ENCODE data around the gene TUT1. TPM values are rescaled to one million over a fixed set of nuclear protein-coding genes. Genes with fewer than 3 reads are reported as not detected.

Gene TUT1
- total RNA-seq, 4 donors from 2014 or later: 8.3 to 18.8 (median 14.2) TPM

DNA sequence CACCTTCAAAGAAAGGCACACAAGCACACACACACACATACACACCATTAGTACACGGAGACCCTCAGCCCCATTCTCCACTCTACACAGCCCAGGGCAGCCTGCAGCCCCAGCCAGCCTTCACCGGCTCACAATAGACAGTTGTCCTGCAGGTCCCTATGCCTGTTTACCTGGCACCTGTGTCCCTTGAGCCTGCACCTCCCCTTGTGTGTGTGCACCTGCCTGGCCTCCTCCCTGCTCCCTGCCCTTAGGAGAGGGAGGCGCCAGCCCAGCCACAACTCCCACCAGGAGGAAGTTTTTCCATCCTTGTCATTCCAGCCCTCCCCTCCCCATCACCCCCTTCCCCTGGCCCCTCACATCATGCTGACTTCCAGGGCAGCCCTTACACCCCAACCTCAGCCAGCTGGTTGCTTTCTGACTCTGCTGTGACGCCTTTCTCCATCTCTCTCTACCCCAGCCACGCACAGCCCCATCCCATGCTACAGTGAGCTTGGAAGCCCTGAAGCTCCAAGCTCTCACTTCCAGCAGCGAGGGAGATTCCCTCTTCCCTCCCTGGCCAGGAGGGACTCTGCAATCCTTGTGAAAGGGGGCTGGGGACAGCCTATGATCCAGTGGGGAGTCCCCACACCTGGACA, 49.1 kb downstream of the TUT1 start:
- no peak for DNase-seq (ENCODE audit: low spot score in 2 of 2)
- no peak for TF ChIP-seq EP300 (IDR thresholded peaks at IDR 0.05)
- no peak for TF ChIP-seq POLR2A (IDR thresholded peaks at IDR 0.05)
- no peaks in the 10 kb centered on the region for H3K36me3 ChIP-seq
- 13 to 22% methylated on average over 6 of the region's 6 CpGs for WGBS, 2 donors
- peaks cover 0 to 71% (median 55%) of the 10 kb centered on the region in 4 donors for H3K4me1 ChIP-seq
- H3K4me3 ChIP-seq: peak overlapping the region; percentile 78 to 98 (median 88)
- no peaks in the 10 kb centered on the region for H3K9me3 ChIP-seq
- H3K27ac ChIP-seq: peak overlapping the region; percentile 97 to 98 (median 98)
- H3K27me3 ChIP-seq: no peaks in the 10 kb centered on the region

DNA sequence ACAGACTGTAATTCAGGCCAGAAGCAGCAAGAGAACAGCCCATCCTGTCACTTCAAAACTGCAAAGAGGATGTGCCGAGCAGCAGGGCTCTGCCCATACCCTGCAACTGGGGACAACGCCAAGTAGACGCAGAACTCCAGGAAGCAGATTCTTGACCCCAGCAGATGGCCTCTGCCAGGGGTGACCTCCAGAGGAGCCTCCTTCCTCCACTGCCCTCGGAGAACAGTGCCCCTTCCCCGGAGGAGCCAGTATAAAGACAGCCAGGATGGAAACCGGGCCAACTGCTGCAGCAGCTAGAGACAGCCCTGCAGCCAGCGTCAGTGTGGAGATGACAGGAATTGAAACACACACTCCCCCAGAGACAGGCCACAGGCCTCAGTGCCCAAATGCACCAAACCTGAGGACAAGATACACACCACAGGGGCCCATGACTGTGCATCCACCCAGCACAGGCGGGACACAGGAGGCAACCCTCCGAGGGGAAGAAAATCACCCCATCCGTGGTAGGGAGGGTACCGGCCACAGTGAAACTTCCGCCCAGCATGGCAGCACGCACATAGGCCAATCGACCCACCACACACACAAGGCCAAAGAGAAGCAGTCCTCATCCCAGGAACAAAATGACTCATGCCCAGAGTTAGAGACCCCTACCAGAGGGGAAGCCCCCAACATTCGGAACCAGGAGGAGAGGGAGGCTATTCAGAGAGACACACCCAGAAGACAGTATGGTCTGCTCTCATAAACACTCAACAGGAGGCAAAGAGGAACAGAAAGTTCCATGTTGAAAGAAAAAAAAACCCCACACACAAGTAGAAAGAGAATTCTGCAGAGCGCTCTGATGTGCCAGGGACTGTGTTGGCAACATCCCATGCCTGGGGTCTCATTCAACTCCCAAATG, 50.3 kb downstream of the TUT1 start:
- Histone ChIP-seq H3K36me3 (peaks cover 0 to 7% (median 0%) of the 10 kb centered on the region in 3 donors), H3K27me3 (no peaks in the 10 kb centered on the region), H3K9me3 (no peaks in the 10 kb centered on the region), H3K4me3 (peak overlapping the region; percentile 78 to 98 (median 88)), H3K27ac (peak overlapping the region; percentile 97 to 98 (median 98)), H3K4me1 (peaks cover 0 to 80% (median 67%) of the 10 kb centered on the region in 4 donors)
- no peak for DNase-seq (ENCODE audit: low spot score in 2 of 2)
- TF ChIP-seq EP300 (IDR thresholded peaks at IDR 0.05) (peak in 1 of 2 donors; percentile 39), POLR2A (IDR thresholded peaks at IDR 0.05) (peak in 1 of 2 donors; percentile 11)
- TF ChIP-seq, protein P1, sequence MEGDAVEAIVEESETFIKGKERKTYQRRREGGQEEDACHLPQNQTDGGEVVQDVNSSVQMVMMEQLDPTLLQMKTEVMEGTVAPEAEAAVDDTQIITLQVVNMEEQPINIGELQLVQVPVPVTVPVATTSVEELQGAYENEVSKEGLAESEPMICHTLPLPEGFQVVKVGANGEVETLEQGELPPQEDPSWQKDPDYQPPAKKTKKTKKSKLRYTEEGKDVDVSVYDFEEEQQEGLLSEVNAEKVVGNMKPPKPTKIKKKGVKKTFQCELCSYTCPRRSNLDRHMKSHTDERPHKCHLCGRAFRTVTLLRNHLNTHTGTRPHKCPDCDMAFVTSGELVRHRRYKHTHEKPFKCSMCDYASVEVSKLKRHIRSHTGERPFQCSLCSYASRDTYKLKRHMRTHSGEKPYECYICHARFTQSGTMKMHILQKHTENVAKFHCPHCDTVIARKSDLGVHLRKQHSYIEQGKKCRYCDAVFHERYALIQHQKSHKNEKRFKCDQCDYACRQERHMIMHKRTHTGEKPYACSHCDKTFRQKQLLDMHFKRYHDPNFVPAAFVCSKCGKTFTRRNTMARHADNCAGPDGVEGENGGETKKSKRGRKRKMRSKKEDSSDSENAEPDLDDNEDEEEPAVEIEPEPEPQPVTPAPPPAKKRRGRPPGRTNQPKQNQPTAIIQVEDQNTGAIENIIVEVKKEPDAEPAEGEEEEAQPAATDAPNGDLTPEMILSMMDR (IDR thresholded peaks at IDR 0.05): no peak
- WGBS, 2 donors: 3 to 6% methylated on average over 16 of the region's 16 CpGs

DNA sequence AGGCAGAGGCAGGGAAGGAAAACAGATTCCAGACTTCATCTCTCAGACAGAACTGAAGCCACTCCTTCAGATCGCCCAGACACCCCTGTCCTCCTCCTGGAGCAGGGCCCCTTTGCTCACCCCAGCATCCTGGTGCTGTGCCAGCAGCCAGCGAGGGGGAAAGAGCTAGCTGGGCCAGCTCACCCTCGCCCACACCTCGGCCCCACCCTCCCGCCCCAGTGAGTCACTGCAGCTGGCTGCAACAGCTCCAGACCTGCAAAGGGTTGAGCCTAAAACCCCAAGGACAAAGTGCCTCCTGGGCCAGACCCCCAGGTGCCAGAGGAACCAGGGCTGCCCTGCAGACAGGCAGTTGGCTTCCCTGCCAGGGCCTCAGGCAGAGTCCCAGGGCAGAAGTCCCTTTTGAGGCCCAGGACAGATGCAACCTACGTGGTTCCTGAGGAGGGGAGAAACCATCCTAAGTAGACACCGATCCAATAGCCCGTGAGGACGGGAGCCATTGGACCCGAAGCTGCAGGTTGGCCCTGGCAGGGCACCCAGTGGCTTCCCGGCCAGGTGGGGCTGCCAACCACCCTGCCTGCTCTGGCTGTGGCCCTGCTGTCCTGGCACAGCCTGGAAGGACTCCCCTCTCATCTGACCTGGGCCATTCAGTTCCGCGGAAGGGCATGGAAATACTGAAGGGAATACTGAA, 51.9 kb downstream of the TUT1 start:
- peaks cover 7 to 24% (median 12%) of the 10 kb centered on the region in 3 donors for H3K36me3 ChIP-seq
- H3K4me3 ChIP-seq: peak overlapping the region; percentile 13 to 81 (median 54)
- H3K27ac ChIP-seq: peak overlapping the region; percentile 97 to 98 (median 98)
- WGBS, 2 donors: 10% methylated on average over 6 to 11 of the region's 13 CpGs
- H3K27me3 ChIP-seq: no peaks in the 10 kb centered on the region
- H3K4me1 ChIP-seq: peaks cover 0 to 83% (median 79%) of the 10 kb centered on the region in 4 donors
- no peak for DNase-seq (ENCODE audit: low spot score in 2 of 2)
- peak in 1 of 2 donors; percentile 6 for TF ChIP-seq EP300 (IDR thresholded peaks at IDR 0.05)
- no peak for TF ChIP-seq POLR2A (IDR thresholded peaks at IDR 0.05)
- TF ChIP-seq, protein P1 (IDR thresholded peaks at IDR 0.05): no peak
- no peaks in the 10 kb centered on the region for H3K9me3 ChIP-seq

DNA sequence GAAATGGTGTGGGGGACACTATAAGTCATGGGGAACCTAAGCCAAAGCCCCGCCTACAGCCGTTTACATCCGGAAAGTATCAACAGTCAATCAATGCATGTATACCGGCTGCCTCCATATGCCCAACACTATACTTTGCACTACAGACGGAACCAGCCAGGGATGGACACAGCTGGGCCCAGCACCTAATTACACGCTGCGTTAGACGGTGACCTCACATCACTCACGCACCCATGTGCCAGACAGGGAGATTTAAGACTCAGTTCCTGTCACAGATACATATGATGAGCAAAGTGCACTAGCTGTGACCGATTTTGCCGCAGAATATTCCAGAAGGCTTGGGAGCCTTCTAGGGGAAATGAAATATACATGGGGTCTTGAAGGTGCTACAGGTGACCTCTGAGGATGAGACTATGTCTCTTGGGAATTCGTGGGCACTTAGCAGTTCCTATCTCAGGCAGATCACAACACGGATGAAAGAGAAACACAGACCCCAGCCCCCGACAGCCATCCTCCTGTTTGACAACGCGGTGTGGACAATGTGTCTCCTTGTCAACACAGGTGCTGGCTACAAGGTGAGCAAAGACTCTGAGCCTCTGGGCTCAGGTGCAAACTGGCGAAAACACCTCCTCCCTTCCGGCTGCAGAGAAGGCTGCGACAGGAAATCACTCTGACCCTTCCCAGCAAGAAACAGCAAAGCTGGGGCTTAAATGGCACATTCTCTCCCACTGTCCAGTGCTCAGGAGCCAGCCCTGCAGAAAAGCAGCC, 52.7 kb downstream of the TUT1 start:
- DNase-seq (ENCODE audit: low spot score in 2 of 2): no peak
- Histone ChIP-seq H3K27me3 (no peaks in the 10 kb centered on the region), H3K36me3 (peaks cover 7 to 31% (median 20%) of the 10 kb centered on the region in 3 donors), H3K4me3 (peak overlapping the region; percentile 13 to 81 (median 54)), H3K9me3 (no peaks in the 10 kb centered on the region), H3K4me1 (peaks cover 0 to 90% (median 76%) of the 10 kb centered on the region in 4 donors), H3K27ac (peak overlapping the region; percentile 97 to 98 (median 98))
- no peak for TF ChIP-seq POLR2A (IDR thresholded peaks at IDR 0.05)
- WGBS, 2 donors: 46 to 64% methylated on average over 16 to 19 of the region's 19 CpGs

DNA sequence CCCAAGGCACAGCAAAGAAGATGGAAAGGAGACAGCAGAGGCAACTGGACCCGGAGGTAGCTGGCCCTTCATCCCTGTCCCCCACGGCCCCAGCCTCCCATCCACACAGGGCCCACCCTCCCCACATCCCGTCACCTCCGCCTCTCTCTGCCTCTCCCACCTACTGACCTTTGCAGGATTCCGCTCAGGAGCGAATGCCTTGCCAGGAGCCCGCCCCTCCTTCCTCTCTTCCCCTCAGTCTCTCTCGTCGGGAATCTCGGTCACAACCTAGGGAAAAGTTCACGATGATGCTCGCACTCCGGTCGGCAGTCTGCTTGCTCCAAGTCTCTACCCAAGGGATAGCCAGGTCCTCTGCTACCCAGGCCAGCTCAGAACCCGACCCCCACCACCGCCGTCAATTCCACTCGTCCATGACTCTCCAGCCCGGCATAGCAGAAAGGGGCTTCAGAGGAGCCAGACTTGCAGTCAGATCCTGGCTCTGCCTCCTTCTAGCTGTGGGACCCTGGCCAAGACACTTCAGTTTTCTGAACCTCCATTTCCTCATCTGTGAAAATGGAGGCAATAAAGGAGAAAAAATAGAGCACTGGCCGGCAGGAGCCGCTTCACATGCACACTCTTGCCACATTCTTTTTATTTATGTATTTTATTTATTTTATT, 54.9 kb downstream of the TUT1 start:
- Histone ChIP-seq H3K36me3 (peaks cover 22 to 53% (median 37%) of the 10 kb centered on the region in 3 donors), H3K4me1 (peaks cover 0 to 100% (median 60%) of the 10 kb centered on the region in 4 donors), H3K27me3 (no peaks in the 10 kb centered on the region), H3K27ac (peak overlapping the region in 3 of 4 donors; percentile 24 to 98 (median 98)), H3K4me3 (peak overlapping the region in 1 of 4 donors; percentile 5), H3K9me3 (no peaks in the 10 kb centered on the region)
- TF ChIP-seq POLR2A (IDR thresholded peaks at IDR 0.05) (peak in 1 of 2 donors; percentile 9), EP300 (IDR thresholded peaks at IDR 0.05) (no peak)
- TF ChIP-seq, protein P1 (IDR thresholded peaks at IDR 0.05): no peak
- no peak for DNase-seq (ENCODE audit: low spot score in 2 of 2)
- WGBS, 2 donors: 44 to 54% methylated on average over 21 of the region's 21 CpGs
